ENCODE measurements around the gene SLC19A3.

DNA sequence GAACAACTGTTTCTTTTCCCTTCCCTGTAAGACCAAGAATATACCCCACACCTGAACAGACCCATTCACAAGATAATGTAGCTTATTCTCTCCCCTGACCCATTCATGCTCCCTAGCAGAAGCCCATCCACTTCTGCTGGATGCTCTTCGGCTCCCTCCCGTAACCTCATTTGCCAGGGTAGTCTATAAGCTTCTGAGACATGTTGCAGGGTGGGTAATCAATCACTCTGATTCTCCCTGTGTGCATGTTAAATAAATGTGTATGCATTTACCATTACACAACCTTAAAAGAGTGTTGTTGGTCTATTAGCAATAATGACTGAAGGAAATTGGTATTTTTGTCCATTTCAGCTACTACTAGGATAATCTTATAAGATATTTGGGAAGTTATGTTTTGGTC, 1.3 kb downstream of the SLC19A3 start:
- TF ChIP-seq, protein P1, sequence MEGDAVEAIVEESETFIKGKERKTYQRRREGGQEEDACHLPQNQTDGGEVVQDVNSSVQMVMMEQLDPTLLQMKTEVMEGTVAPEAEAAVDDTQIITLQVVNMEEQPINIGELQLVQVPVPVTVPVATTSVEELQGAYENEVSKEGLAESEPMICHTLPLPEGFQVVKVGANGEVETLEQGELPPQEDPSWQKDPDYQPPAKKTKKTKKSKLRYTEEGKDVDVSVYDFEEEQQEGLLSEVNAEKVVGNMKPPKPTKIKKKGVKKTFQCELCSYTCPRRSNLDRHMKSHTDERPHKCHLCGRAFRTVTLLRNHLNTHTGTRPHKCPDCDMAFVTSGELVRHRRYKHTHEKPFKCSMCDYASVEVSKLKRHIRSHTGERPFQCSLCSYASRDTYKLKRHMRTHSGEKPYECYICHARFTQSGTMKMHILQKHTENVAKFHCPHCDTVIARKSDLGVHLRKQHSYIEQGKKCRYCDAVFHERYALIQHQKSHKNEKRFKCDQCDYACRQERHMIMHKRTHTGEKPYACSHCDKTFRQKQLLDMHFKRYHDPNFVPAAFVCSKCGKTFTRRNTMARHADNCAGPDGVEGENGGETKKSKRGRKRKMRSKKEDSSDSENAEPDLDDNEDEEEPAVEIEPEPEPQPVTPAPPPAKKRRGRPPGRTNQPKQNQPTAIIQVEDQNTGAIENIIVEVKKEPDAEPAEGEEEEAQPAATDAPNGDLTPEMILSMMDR (conservative IDR thresholded peaks at IDR 0.05; ENCODE audit: low read depth, low read length) = no peak
- TF ChIP-seq POLR2A (IDR thresholded peaks at IDR 0.05; ENCODE audit: low read depth, low read length) (no peak), MXI1 (IDR thresholded peaks at IDR 0.05; ENCODE audit: borderline replicate concordance, low read depth, low read length) (no peak), CEBPB (IDR thresholded peaks at IDR 0.05; ENCODE audit: low read depth, low read length) (no peak), RAD21 (IDR thresholded peaks at IDR 0.05; ENCODE audit: low read length) (no peak), BHLHE40 (IDR thresholded peaks at IDR 0.05; ENCODE audit: low read depth, low read length) (no peak), FOS (IDR thresholded peaks at IDR 0.05; ENCODE audit: low read depth, low read length) (no peak), SMC3 (IDR thresholded peaks at IDR 0.05; ENCODE audit: low read depth, low read length) (no peak), RFX5 (IDR thresholded peaks at IDR 0.05; ENCODE audit: low read depth, low read length) (no peak), MAFK (IDR thresholded peaks at IDR 0.05; ENCODE audit: low read depth, low read length) (no peak), CHD1 (IDR thresholded peaks at IDR 0.05; ENCODE audit: low read depth, low read length) (no peak)
- TF ChIP-seq, protein P2, sequence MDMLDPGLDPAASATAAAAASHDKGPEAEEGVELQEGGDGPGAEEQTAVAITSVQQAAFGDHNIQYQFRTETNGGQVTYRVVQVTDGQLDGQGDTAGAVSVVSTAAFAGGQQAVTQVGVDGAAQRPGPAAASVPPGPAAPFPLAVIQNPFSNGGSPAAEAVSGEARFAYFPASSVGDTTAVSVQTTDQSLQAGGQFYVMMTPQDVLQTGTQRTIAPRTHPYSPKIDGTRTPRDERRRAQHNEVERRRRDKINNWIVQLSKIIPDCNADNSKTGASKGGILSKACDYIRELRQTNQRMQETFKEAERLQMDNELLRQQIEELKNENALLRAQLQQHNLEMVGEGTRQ (IDR thresholded peaks at IDR 0.05; ENCODE audit: low read depth, low read length) = no peak
- TF ChIP-seq, protein P3, sequence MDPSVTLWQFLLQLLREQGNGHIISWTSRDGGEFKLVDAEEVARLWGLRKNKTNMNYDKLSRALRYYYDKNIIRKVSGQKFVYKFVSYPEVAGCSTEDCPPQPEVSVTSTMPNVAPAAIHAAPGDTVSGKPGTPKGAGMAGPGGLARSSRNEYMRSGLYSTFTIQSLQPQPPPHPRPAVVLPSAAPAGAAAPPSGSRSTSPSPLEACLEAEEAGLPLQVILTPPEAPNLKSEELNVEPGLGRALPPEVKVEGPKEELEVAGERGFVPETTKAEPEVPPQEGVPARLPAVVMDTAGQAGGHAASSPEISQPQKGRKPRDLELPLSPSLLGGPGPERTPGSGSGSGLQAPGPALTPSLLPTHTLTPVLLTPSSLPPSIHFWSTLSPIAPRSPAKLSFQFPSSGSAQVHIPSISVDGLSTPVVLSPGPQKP (IDR thresholded peaks at IDR 0.05; ENCODE audit: borderline replicate concordance, low read depth, low read length) = no peak
